ENCODE measurements around the gene NLRC5. TPM values are rescaled to one million over a fixed set of nuclear protein-coding genes. Genes with fewer than 3 reads are reported as not detected.

Gene NLRC5
- total and polyA plus RNA-seq, 2 donors (not counting 3 experiments of a cell fraction or from before 2014, with no cell fraction given): 7.4 to 26.3 TPM

DNA sequence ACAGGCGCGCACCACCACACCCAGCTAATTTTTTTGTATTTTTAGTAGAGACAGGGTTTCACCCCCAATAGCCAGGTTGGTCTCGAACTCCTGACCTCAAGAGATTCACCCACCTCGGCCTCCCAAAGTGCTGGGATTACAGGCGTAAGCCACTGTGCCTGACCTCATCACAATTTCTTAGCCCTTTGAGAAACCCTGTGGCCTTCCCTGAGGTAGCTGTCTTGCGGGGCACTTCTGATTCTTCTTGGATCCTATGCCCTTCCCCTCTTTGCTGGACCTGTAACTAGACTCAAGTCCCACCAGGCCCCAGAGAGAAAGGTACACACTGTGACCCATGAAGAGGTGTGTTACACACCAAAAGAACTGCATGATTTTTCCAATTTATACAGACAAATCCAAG, 41.1 kb upstream of the NLRC5 start:
- CTCF ChIA-PET: interaction anchor here (1.3 to 2.0 kb wide), 3 partner anchors 9 to 155 kb away, joined by 6 to 9 read pairs (median 6); no protein-coding TSS in a partner anchor
- TF ChIP-seq MYC (IDR thresholded peaks at IDR 0.05; ENCODE audit: low read depth, low read length): no peak
- no peak for TF ChIP-seq GATA2 (IDR thresholded peaks at IDR 0.05; ENCODE audit: insufficient read depth, insufficient read length, low read depth, low read length)
- no peak for TF ChIP-seq EZH2 (IDR thresholded peaks at IDR 0.05; ENCODE audit: borderline replicate concordance, low read depth, low read length, severe bottlenecking)
- TF ChIP-seq POLR2A (IDR thresholded peaks at IDR 0.05; ENCODE audit: low read depth, low read length): no peak
- no peak for TF ChIP-seq FOS (IDR thresholded peaks at IDR 0.05; ENCODE audit: borderline replicate concordance, insufficient read depth, low read length)
- no peak for TF ChIP-seq JUN (IDR thresholded peaks at IDR 0.05; ENCODE audit: borderline replicate concordance, insufficient read depth, insufficient read length, low read depth)
- TF ChIP-seq, protein P1, sequence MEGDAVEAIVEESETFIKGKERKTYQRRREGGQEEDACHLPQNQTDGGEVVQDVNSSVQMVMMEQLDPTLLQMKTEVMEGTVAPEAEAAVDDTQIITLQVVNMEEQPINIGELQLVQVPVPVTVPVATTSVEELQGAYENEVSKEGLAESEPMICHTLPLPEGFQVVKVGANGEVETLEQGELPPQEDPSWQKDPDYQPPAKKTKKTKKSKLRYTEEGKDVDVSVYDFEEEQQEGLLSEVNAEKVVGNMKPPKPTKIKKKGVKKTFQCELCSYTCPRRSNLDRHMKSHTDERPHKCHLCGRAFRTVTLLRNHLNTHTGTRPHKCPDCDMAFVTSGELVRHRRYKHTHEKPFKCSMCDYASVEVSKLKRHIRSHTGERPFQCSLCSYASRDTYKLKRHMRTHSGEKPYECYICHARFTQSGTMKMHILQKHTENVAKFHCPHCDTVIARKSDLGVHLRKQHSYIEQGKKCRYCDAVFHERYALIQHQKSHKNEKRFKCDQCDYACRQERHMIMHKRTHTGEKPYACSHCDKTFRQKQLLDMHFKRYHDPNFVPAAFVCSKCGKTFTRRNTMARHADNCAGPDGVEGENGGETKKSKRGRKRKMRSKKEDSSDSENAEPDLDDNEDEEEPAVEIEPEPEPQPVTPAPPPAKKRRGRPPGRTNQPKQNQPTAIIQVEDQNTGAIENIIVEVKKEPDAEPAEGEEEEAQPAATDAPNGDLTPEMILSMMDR (IDR thresholded peaks at IDR 0.05; ENCODE audit: extremely low read depth in 1 of 2, insufficient read depth in 1 of 2, low read depth in 1 of 2, low read length in 2 of 2): no peak
- TF ChIP-seq POLR2AphosphoS5 (IDR thresholded peaks at IDR 0.05; ENCODE audit: insufficient read depth, low read depth, low read length): no peak
- TF ChIP-seq MAX (IDR thresholded peaks at IDR 0.05; ENCODE audit: insufficient read depth, insufficient read length): no peak
- FAIRE-seq: no peak

More for the DNA sequence above, 41.1 kb upstream of the NLRC5 start:
- POLR2A ChIA-PET: no interaction called here
- H3K79me2 ChIP-seq (ENCODE audit: control insufficient read depth, insufficient read depth, low read length): no peaks in the 10 kb centered on the region
- intact Hi-C loops (cut with micrococcal nuclease) (no loop called here), dilution Hi-C loops (cut with MboI; ENCODE audit: extremely low pct_ligation_motif_present, low sequenced_read_pairs) (no loop called here)
- no peaks in the 10 kb centered on the region for H3K27me3 ChIP-seq (ENCODE audit: control insufficient read depth in 2 of 2, insufficient read depth in 2 of 2, low read length in 2 of 2)
- no peak overlapping the region for H3K9ac ChIP-seq (replicated peaks; ENCODE audit: extremely low read depth, insufficient read depth, low read length)
- no peak overlapping the region for H2AFZ ChIP-seq (ENCODE audit: low read depth, low read length)
- no peaks in the 10 kb centered on the region for H4K20me1 ChIP-seq (replicated peaks; ENCODE audit: control insufficient read depth, extremely low read depth, insufficient read depth, low read length)
- no peak overlapping the region for H3K4me2 ChIP-seq (ENCODE audit: insufficient read depth, low read length)
- no TSS peak for BruUV-seq (replicated peaks)
- no peaks in the 10 kb centered on the region for H3K4me1 ChIP-seq (ENCODE audit: control insufficient read depth, extremely low read depth, insufficient read depth, low read length)
- H3K9me1 ChIP-seq (replicated peaks; ENCODE audit: control insufficient read depth, extremely low read depth, insufficient read depth, low read length): no peaks in the 10 kb centered on the region
- no peak overlapping the region for H3K27ac ChIP-seq (ENCODE audit: insufficient read depth, low read depth, low read length)
- H3K4me3 ChIP-seq (replicated peaks in 1 of 3; ENCODE audit: insufficient read depth in 1 of 3, low read depth in 1 of 3, low read length in 3 of 3): no peak overlapping the region
- no peak for DNase-seq (ENCODE audit: low read depth, low spot score)
- H3K36me3 ChIP-seq (ENCODE audit: control insufficient read depth in 2 of 2, extremely low read depth in 1 of 2, insufficient read depth in 2 of 2, low read length in 2 of 2): peaks cover 13 to 15% of the 10 kb centered on the region in 2 experiments
- H3K9me3 ChIP-seq (replicated peaks; ENCODE audit: control insufficient read depth, insufficient read depth, low read length): no peaks in the 10 kb centered on the region

All from endothelial cell of umbilical vein (primary cell).